Keratinocyte (primary cell): ENCODE data around the gene PARP11. TPM values are rescaled to one million over a fixed set of nuclear protein-coding genes. Genes with fewer than 3 reads are reported as not detected.

Source experiments
- DNase-seq: peaks from one replicate; pipeline ENCODE4 v3.0.0-alpha.2; 2011; ENCODE audit warnings: low read depth, missing footprints, low spot score
- FAIRE-seq: peaks from 2 replicates; lab custom pipeline; 2011; peaks lifted over from hg19 to GRCh38; lab: Jason Lieb, UNC
- H2AFZ ChIP-seq: 2 replicates; pipeline ENCODE4 v1.6.0; 2012; ENCODE audit warnings: low read length, control low read depth, inconsistent platforms; ENCODE audit not compliant: control insufficient read depth
- H3K27ac ChIP-seq: 2 replicates; pipeline ENCODE4 v1.5.1; 2011; ENCODE audit warnings: low read length; ENCODE audit not compliant: control insufficient read depth, insufficient read depth
- H3K27me3 ChIP-seq: 3 replicates; pipeline ENCODE4 v1.6.0; 2011; ENCODE audit warnings: low read length; ENCODE audit not compliant: control insufficient read depth, insufficient read depth; ENCODE audit errors: extremely low read depth
- H3K36me3 ChIP-seq, 2 experiments: 2 replicates in 1 of 2; 3 replicates in 1 of 2; pipeline ENCODE4 v1.5.1; 2011; ENCODE audit warnings: low read length in 2 of 2, mild to moderate bottlenecking in 1 of 2; ENCODE audit not compliant: control insufficient read depth in 2 of 2, insufficient read depth in 2 of 2; ENCODE audit errors: extremely low read depth in 1 of 2
- H3K4me1 ChIP-seq: 3 replicates; pipeline ENCODE4 v1.5.1; 2011; ENCODE audit warnings: low read length; ENCODE audit not compliant: control insufficient read depth, insufficient read depth; ENCODE audit errors: extremely low read depth
- H3K4me2 ChIP-seq: 3 replicates; pipeline ENCODE4 v1.6.0; 2011; ENCODE audit warnings: low read depth, low read length; ENCODE audit not compliant: control insufficient read depth, insufficient read depth; ENCODE audit errors: extremely low read depth
- H3K4me3 ChIP-seq, 3 experiments: fragments of 200-600 bp in 1 of 3; sonication (generic) in 1 of 3; 2 replicates in 2 of 3; 3 replicates in 1 of 3; pipeline ENCODE4 v1.5.1; 2011 to 2016; ENCODE audit warnings: low read length in 3 of 3, mild to moderate bottlenecking in 3 of 3, control low read depth in 2 of 3, inconsistent platforms in 1 of 3, low read depth in 1 of 3, mixed read lengths in 1 of 3, mixed run types in 1 of 3, moderate library complexity in 1 of 3; ENCODE audit not compliant: control insufficient read depth in 2 of 3, insufficient read depth in 2 of 3; ENCODE audit errors: extremely low read depth in 1 of 3
- H3K79me2 ChIP-seq: 2 replicates; pipeline ENCODE4 v1.6.0; 2012; ENCODE audit warnings: low read length; ENCODE audit not compliant: control insufficient read depth, insufficient read depth
- H3K9ac ChIP-seq: 3 replicates; pipeline ENCODE4 v1.6.0; 2011; ENCODE audit warnings: low read length; ENCODE audit not compliant: control insufficient read depth, insufficient read depth; ENCODE audit errors: extremely low read depth
- H3K9me1 ChIP-seq: 3 replicates; pipeline ENCODE4 v1.6.0; 2011; ENCODE audit warnings: low read length; ENCODE audit not compliant: control insufficient read depth, insufficient read depth; ENCODE audit errors: extremely low read depth
- H3K9me3 ChIP-seq: 2 replicates; pipeline ENCODE4 v1.5.1; 2012; ENCODE audit warnings: low read depth, low read length; ENCODE audit not compliant: control insufficient read depth
- H4K20me1 ChIP-seq: 3 replicates; pipeline ENCODE4 v1.6.0; 2011; ENCODE audit warnings: low read length; ENCODE audit not compliant: control insufficient read depth, insufficient read depth; ENCODE audit errors: extremely low read depth
- EZH2 ChIP-seq: IDR thresholded peaks from one replicate; pipeline ENCODE4 v1.6.1; 2012; ENCODE audit warnings: inconsistent platforms, mild to moderate bottlenecking, low read length, moderate library complexity
- dilution Hi-C: fragments of 300-500 bp; cut with MboI; formaldehyde crosslinking; loops from one replicate; pipeline ENCODE4 v1.7.0; 2020; ENCODE audit warnings: low sequenced_read_pairs; ENCODE audit not compliant: extremely low pct_ligation_motif_present
- polyA plus RNA-seq, 5 experiments: library from polyadenylated mRNA; depleted of rRNA in 3 of 5; stranded (reverse) in 3 of 5; stranded (forward) in 1 of 5; unstranded in 1 of 5; fragments of >200 nt; gene quantifications; 1 replicate in 1 of 5; 2 replicates in 3 of 5; 3 replicates in 1 of 5; pipeline versions ENCODE4 v1.2.1 to v1.2.3, GENCODE V29; 2011 to 2012; ENCODE audit warnings: missing spikeins in 2 of 5, low read depth in 1 of 5, low replicate concordance in 1 of 5
- TF ChIP-seq, protein P1 (sequence below), 3 experiments: IDR thresholded peaks in 1 of 3; conservative IDR thresholded peaks in 1 of 3; optimal IDR thresholded peaks in 1 of 3; 2 replicates in 2 of 3; 3 replicates in 1 of 3; pipeline versions ENCODE3 to v1.5.1; 2011; ENCODE audit warnings: low read length in 3 of 3, mild to moderate bottlenecking in 3 of 3, moderate library complexity in 2 of 3, control low read depth in 1 of 3, inconsistent platforms in 1 of 3; ENCODE audit not compliant: insufficient read depth in 2 of 3; ENCODE audit errors: extremely low read depth in 1 of 3

PARP11 gene
- polyA plus RNA-seq, 1 donor (not counting 4 experiments of a cell fraction or from before 2014, with no cell fraction given): 5.4 TPM

DNA sequence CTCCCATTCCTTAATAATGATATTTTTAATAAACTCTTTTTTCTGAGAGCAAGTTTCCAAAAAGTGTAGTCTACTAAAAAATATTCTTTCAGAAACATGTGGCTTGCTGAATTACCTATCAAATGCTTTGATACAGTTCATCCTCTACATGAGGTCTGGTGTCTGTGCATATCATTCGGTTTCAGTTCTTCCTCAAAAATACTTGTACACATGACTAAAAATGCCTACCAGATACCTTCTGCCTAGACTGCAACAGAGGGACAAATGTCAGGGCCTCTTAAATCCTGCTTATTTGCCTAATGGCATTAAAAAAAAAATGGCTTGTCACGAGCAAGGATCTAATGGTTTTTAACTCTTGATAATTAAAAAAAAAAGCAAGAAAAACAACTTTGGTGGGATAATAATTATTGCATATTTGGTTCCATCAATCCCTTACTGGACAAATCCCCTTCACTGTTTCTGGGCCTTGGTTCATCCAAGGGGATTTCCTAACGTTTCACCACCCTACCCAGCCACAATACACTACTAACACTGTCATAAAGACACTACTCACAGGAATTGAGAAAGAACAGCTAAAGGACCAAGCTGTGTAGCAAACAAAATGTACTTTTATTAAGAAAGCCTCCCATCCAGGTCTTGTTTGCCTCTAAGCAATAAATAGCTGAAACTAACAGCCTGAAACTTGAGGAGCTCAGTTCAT lies 45.7 kb downstream of the PARP11 start:
- DNase-seq: no peak
- no peaks in the 10 kb centered on the region for H3K36me3 ChIP-seq
- dilution Hi-C loops: no loop called here
- H3K27ac ChIP-seq: no peak overlapping the region
- FAIRE-seq: no peak
- no peaks in the 10 kb centered on the region for H3K4me1 ChIP-seq
- no peak overlapping the region for H3K9ac ChIP-seq
- no peak overlapping the region for H3K4me3 ChIP-seq
- TF ChIP-seq EZH2: no peak
- TF ChIP-seq, protein P1, sequence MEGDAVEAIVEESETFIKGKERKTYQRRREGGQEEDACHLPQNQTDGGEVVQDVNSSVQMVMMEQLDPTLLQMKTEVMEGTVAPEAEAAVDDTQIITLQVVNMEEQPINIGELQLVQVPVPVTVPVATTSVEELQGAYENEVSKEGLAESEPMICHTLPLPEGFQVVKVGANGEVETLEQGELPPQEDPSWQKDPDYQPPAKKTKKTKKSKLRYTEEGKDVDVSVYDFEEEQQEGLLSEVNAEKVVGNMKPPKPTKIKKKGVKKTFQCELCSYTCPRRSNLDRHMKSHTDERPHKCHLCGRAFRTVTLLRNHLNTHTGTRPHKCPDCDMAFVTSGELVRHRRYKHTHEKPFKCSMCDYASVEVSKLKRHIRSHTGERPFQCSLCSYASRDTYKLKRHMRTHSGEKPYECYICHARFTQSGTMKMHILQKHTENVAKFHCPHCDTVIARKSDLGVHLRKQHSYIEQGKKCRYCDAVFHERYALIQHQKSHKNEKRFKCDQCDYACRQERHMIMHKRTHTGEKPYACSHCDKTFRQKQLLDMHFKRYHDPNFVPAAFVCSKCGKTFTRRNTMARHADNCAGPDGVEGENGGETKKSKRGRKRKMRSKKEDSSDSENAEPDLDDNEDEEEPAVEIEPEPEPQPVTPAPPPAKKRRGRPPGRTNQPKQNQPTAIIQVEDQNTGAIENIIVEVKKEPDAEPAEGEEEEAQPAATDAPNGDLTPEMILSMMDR (optimal IDR thresholded peaks at IDR 0.05 in 1 of 3, IDR thresholded peaks at IDR 0.05 in 1 of 3, conservative IDR thresholded peaks at IDR 0.05 in 1 of 3; ENCODE audit: extremely low read depth in 1 of 3, insufficient read depth in 2 of 3, low read length in 3 of 3): no peak
- H3K27me3 ChIP-seq: no peaks in the 10 kb centered on the region
- H3K4me2 ChIP-seq: no peak overlapping the region
- no peaks in the 10 kb centered on the region for H4K20me1 ChIP-seq
- no peaks in the 10 kb centered on the region for H3K9me3 ChIP-seq
- no peaks in the 10 kb centered on the region for H3K9me1 ChIP-seq
- no peaks in the 10 kb centered on the region for H3K79me2 ChIP-seq
- H2AFZ ChIP-seq: no peak overlapping the region

GRCh38 chr12:3821441-3821840 lies 51.8 kb downstream of the PARP11 start:
- no peak overlapping the region for H3K4me3 ChIP-seq
- H4K20me1 ChIP-seq: no peaks in the 10 kb centered on the region
- H2AFZ ChIP-seq: no peak overlapping the region
- H3K9ac ChIP-seq: no peak overlapping the region
- DNase-seq: no peak
- no peak overlapping the region for H3K27ac ChIP-seq
- no peak for TF ChIP-seq EZH2
- TF ChIP-seq, protein P1 (optimal IDR thresholded peaks at IDR 0.05 in 1 of 3, IDR thresholded peaks at IDR 0.05 in 1 of 3, conservative IDR thresholded peaks at IDR 0.05 in 1 of 3; ENCODE audit: extremely low read depth in 1 of 3, insufficient read depth in 2 of 3, low read length in 3 of 3): no peak
- H3K36me3 ChIP-seq: no peaks in the 10 kb centered on the region
- no peaks in the 10 kb centered on the region for H3K9me1 ChIP-seq
- H3K79me2 ChIP-seq: no peaks in the 10 kb centered on the region
- no peaks in the 10 kb centered on the region for H3K27me3 ChIP-seq
- H3K4me1 ChIP-seq: no peaks in the 10 kb centered on the region
- no peak overlapping the region for H3K4me2 ChIP-seq
- dilution Hi-C loops: no loop called here
- no peak for FAIRE-seq
- H3K9me3 ChIP-seq: no peaks in the 10 kb centered on the region
